ENCODE data around the gene CIP2A. TPM values are rescaled to one million over a fixed set of nuclear protein-coding genes. Genes with fewer than 3 reads are reported as not detected.

Gene CIP2A
- total RNA-seq, 4 donors from 2014 or later, result 2.7 to 5.7 (median 5.3) TPM

GRCh38 chr3:108510496-108510895, 78.7 kb downstream of the CIP2A start, which contains the start of gene MYH15:
Gene MYH15 (minus strand): TSS chr3:108510596. CDS start chr3:108510530, 66 bp downstream.
- Histone ChIP-seq H3K27ac (no peak within 1 kb of the TSS), H3K4me1 (no peaks in the 10 kb centered on the region), H3K27me3 (no peaks in the 10 kb centered on the region), H3K4me3 (no peak within 1 kb of the TSS), H3K36me3 (no peaks in the 10 kb centered on the region), H3K9me3 (no peaks in the 10 kb centered on the region)
- DNase-seq (ENCODE audit: low spot score in 2 of 2), result no peak
- no peak for TF ChIP-seq CTCF (IDR thresholded peaks at IDR 0.05)
- TF ChIP-seq EP300 (IDR thresholded peaks at IDR 0.05), result no peak
- TF ChIP-seq POLR2A (IDR thresholded peaks at IDR 0.05), result no peak
- 92 to 98% methylated on average over 3 of the region's 3 CpGs for WGBS, 2 donors

DNA sequence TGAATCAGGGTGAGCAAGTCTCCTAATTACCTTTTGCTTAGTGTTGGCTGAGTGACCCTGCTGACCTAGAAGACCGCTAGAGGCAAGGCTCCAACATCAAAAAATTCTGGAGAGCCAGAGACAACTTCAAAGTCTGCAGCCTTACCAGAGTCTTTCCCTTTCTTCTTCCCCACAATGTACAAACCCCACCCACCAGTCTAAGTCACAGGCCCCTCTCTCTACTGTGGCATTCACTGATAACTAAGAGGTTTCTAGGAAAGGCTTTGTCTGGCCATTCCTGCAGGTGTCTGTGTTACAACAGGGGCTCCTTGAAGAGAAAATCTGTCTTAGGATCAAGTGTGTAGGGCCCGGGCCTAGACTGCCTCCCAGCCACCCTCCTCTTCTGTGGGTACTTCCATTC, 79.4 kb downstream of the CIP2A start:
- TF ChIP-seq POLR2A (IDR thresholded peaks at IDR 0.05) (no peak), CTCF (IDR thresholded peaks at IDR 0.05) (no peak), EP300 (IDR thresholded peaks at IDR 0.05) (no peak)
- H3K4me1 ChIP-seq, result no peaks in the 10 kb centered on the region

GRCh38 chr3:108509263-108509662, 80.0 kb downstream of the CIP2A start:
- TF ChIP-seq CTCF (IDR thresholded peaks at IDR 0.05), result no peak
- TF ChIP-seq POLR2A (IDR thresholded peaks at IDR 0.05), result no peak
- no peak for TF ChIP-seq EP300 (IDR thresholded peaks at IDR 0.05)
- no peak for DNase-seq (ENCODE audit: low spot score in 2 of 2)
- Histone ChIP-seq H3K36me3 (no peaks in the 10 kb centered on the region), H3K4me3 (no peak overlapping the region), H3K4me1 (no peaks in the 10 kb centered on the region), H3K9me3 (no peaks in the 10 kb centered on the region), H3K27me3 (no peaks in the 10 kb centered on the region), H3K27ac (no peak overlapping the region)
- 70 to 80% methylated on average over 3 of the region's 3 CpGs for WGBS, 2 donors

More for the DNA sequence above, 79.4 kb downstream of the CIP2A start:
- DNase-seq (ENCODE audit: low spot score in 2 of 2), result no peak
- WGBS, 2 donors, result 76 to 77% methylated on average over 2 of the region's 2 CpGs
- Histone ChIP-seq H3K36me3 (no peaks in the 10 kb centered on the region), H3K27ac (no peak overlapping the region), H3K27me3 (no peaks in the 10 kb centered on the region), H3K9me3 (no peaks in the 10 kb centered on the region), H3K4me3 (no peak overlapping the region)

DNA sequence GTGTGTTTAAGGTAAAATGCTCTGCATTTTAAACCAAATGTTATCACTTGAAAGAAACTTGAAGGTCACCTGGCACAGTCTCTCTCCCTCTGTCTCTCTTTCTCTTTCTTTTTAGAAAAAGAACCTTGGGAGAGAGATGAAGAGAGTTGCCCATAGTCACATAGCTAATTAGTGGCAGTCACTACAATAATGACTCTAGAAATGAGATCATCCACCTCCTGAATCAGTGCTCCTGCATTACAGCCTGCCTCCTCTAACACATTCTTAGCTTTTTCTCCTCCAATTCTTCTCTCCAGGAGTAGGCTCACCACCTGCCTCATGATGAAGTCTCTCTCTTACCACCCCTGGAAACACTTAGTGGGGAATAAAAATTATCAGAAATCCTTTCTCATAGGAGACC, 81.3 kb downstream of the CIP2A start:
- Histone ChIP-seq H3K27ac (no peak overlapping the region), H3K27me3 (no peaks in the 10 kb centered on the region), H3K4me1 (no peaks in the 10 kb centered on the region), H3K36me3 (no peaks in the 10 kb centered on the region), H3K4me3 (no peak overlapping the region), H3K9me3 (no peaks in the 10 kb centered on the region)
- DNase-seq (ENCODE audit: low spot score in 2 of 2), result no peak
- no peak for TF ChIP-seq EP300 (IDR thresholded peaks at IDR 0.05)

DNA sequence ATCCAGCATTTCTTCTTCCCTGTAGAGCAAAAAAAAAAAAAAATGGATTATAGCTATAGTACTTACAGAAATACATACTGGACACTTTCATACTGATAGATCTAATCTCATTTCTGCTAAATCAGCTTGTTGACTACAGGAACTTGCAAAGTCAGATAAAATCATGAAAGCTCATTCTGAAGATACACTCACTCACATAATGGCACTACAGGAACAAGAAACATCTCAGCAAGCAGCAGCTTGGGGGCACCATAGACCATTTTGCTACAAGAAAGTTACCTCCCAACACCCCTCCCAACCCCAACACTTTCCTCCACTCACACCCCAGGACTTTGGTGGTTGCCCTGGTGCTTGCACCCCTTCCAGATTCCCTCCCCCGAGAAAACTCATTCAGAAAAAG, 83.4 kb downstream of the CIP2A start:
- no peak for DNase-seq (ENCODE audit: low spot score in 2 of 2)

More for the DNA sequence above, 83.4 kb downstream of the CIP2A start:
- Histone ChIP-seq H3K27ac (no peak overlapping the region), H3K4me1 (no peaks in the 10 kb centered on the region), H3K9me3 (no peaks in the 10 kb centered on the region), H3K27me3 (no peaks in the 10 kb centered on the region), H3K4me3 (no peak overlapping the region), H3K36me3 (no peaks in the 10 kb centered on the region)
- TF ChIP-seq CTCF (IDR thresholded peaks at IDR 0.05) (no peak), EP300 (IDR thresholded peaks at IDR 0.05) (no peak), POLR2A (IDR thresholded peaks at IDR 0.05) (no peak)
- WGBS, 2 donors, result 85% methylated on average over 1 of the region's 1 CpG
